Neural crest cell (in vitro differentiated cells): ENCODE results near the gene HRK. TPM values are rescaled to one million over a fixed set of nuclear protein-coding genes. Genes with fewer than 3 reads are reported as not detected.

Source experiments
- DNase-seq: peaks from one replicate; pipeline ENCODE4 v3.0.0; 2021; ENCODE audit warnings: low read depth, mixed read lengths, low spot score
- H3K27ac Mint-ChIP-seq: one replicate; pipeline ENCODE4 v1.8.0; 2021; ENCODE audit warnings: mild to moderate bottlenecking, mixed read lengths; ENCODE audit not compliant: unreplicated experiment
- H3K27me3 Mint-ChIP-seq: 2 replicates; pipeline ENCODE4 v1.8.0; 2021; ENCODE audit warnings: low read depth, mild to moderate bottlenecking, mixed read lengths
- H3K36me3 Mint-ChIP-seq: 2 replicates; pipeline ENCODE4 v1.8.0; 2021; ENCODE audit warnings: low read depth, mild to moderate bottlenecking, mixed read lengths
- H3K4me1 Mint-ChIP-seq: 2 replicates; pipeline ENCODE4 v1.8.0; 2021; ENCODE audit warnings: mixed read lengths
- H3K4me3 Mint-ChIP-seq: one replicate; pipeline ENCODE4 v1.8.0; 2021; ENCODE audit warnings: mild to moderate bottlenecking, mixed read lengths
- H3K9me3 Mint-ChIP-seq: 2 replicates; pipeline ENCODE4 v1.8.0; 2021; ENCODE audit warnings: mixed read lengths
- CTCF ChIP-seq: fragments of 200-600 bp; sonication (generic); conservative IDR thresholded peaks from 2 replicates; pipeline ENCODE4 v1.5.0; 2021; ENCODE audit warnings: antibody characterized with exemption, mild to moderate bottlenecking
- total RNA-seq: library from RNA; stranded (reverse); gene quantifications from 2 replicates; pipeline ENCODE4 v1.2.1, GENCODE V29; 2021

Gene HRK
- total RNA-seq, 1 donor from 2014 or later = 2.2 TPM

GRCh38 chr12:116807546-116807945, 73.7 kb downstream of the HRK start:
- Mint-ChIP-seq H3K4me3 (no peak overlapping the region), H3K36me3 (peaks cover 3% of the 10 kb centered on the region), H3K27ac (no peak overlapping the region), H3K27me3 (no peaks in the 10 kb centered on the region), H3K9me3 (no peaks in the 10 kb centered on the region), H3K4me1 (no peaks in the 10 kb centered on the region)
- no peak for TF ChIP-seq CTCF
- no peak for DNase-seq

- H3K9me3 Mint-ChIP-seq = no peaks in the 10 kb centered on the region
- H3K27ac Mint-ChIP-seq = no peak overlapping the region
- no peak for DNase-seq
Measured at GRCh38 chr12:116806845-116807440, 74.3 kb downstream of the HRK start.

More at GRCh38 chr12:116806845-116807440, 74.3 kb downstream of the HRK start:
- peaks cover 3% of the 10 kb centered on the region for H3K36me3 Mint-ChIP-seq
- no peaks in the 10 kb centered on the region for H3K4me1 Mint-ChIP-seq
- H3K27me3 Mint-ChIP-seq = no peaks in the 10 kb centered on the region
- H3K4me3 Mint-ChIP-seq = no peak overlapping the region
- TF ChIP-seq CTCF = no peak

Other genes starting within 250 kb of the HRK start
- 47.8 and 50.8 TPM in 2 replicates for gene SPRING1, start 143.4 kb downstream of the HRK start, total RNA-seq
- 79.9 and 82.1 TPM in 2 replicates for gene RNFT2, start 143.1 kb downstream of the HRK start, total RNA-seq
- gene FBXW8, start 29.5 kb upstream of the HRK start, total RNA-seq = 34.8 and 37.9 TPM in 2 replicates
- 0.65 and 0.93 TPM in 2 replicates for gene TESC, start 218.0 kb upstream of the HRK start, total RNA-seq